OCI-LY7 (cell line): ENCODE results near the gene TOP2B. TPM values are rescaled to one million over a fixed set of nuclear protein-coding genes. Genes with fewer than 3 reads are reported as not detected.

Source experiments
- BruUV-seq: library from RNA; stranded (reverse); fragments of 400-500 nt; replicated peaks from 2 replicates; lab custom pipeline; 2021; lab: Mats Ljungman, UMichigan
- CTCF ChIA-PET: fragments of 300-600 bp; sonication (Branson Sonifier 250); formaldehyde crosslinking; loops from one replicate; lab custom pipeline; 2022; ENCODE audit warnings: antibody characterized with exemption; ENCODE audit not compliant: unreplicated experiment; lab: Charles Lee
- POLR2A ChIA-PET: fragments of 300-600 bp; sonication (Branson Sonifier 250); formaldehyde crosslinking; loops from one replicate; lab custom pipeline; 2022; ENCODE audit warnings: antibody characterized with exemption; lab: Charles Lee
- DNase-seq: peaks from one replicate; pipeline ENCODE4 v3.0.0-alpha.2; 2015; ENCODE audit warnings: low spot score
- H2AFZ ChIP-seq: fragments of 200-600 bp; sonication (generic), shearing (Covaris generic); 2 replicates; pipeline ENCODE4 v1.6.1; 2014; ENCODE audit warnings: mild to moderate bottlenecking, antibody characterized with exemption, low read length, moderate library complexity
- H3K27ac ChIP-seq: fragments of 200-600 bp; sonication (generic); 2 replicates; pipeline ENCODE4 v1.5.1; 2014; ENCODE audit warnings: mixed run types, low read depth, mild to moderate bottlenecking, moderate library complexity, low read length, inconsistent platforms; ENCODE audit not compliant: poor library complexity, severe bottlenecking
- H3K36me3 ChIP-seq: fragments of 200-600 bp; sonication (generic); 2 replicates; pipeline ENCODE4 v1.6.1; 2014; ENCODE audit warnings: mild to moderate bottlenecking, antibody characterized with exemption, low read length, moderate library complexity, mixed read lengths; ENCODE audit not compliant: insufficient read depth
- H3K4me1 ChIP-seq: fragments of 200-600 bp; sonication (generic); 2 replicates; pipeline ENCODE4 v1.5.1; 2014; ENCODE audit warnings: mild to moderate bottlenecking, low read length; ENCODE audit not compliant: insufficient read depth, poor library complexity, severe bottlenecking
- H3K4me2 ChIP-seq: fragments of 200-600 bp; sonication (generic); 2 replicates; pipeline ENCODE4 v1.6.1; 2014; ENCODE audit warnings: mild to moderate bottlenecking, low read length
- H3K4me3 ChIP-seq: fragments of 200-600 bp; sonication (generic); 2 replicates; pipeline ENCODE4 v1.5.1; 2014; ENCODE audit warnings: mild to moderate bottlenecking, low read depth, low read length; ENCODE audit not compliant: poor library complexity, severe bottlenecking
- H3K79me2 ChIP-seq: fragments of 200-600 bp; sonication (generic); 2 replicates; pipeline ENCODE4 v1.6.1; 2016; ENCODE audit warnings: low read depth, mild to moderate bottlenecking, low read length, moderate library complexity, mixed read lengths; ENCODE audit not compliant: insufficient read depth
- H3K9me2 ChIP-seq: fragments of 200-600 bp; sonication (generic); 2 replicates; pipeline ENCODE4 v1.6.1; 2016; ENCODE audit warnings: mild to moderate bottlenecking, low read length, mixed read lengths; ENCODE audit not compliant: insufficient read depth
- H3K9me3 ChIP-seq: fragments of 200-600 bp; sonication (generic); 2 replicates; pipeline ENCODE4 v1.6.1; 2014; ENCODE audit warnings: mild to moderate bottlenecking, mixed run types, low read length, mixed read lengths
- H4K20me1 ChIP-seq: fragments of 200-600 bp; sonication (generic); 2 replicates; pipeline ENCODE4 v1.6.1; 2014; ENCODE audit warnings: mild to moderate bottlenecking, antibody characterized with exemption, low read length, moderate library complexity, mixed read lengths; ENCODE audit not compliant: insufficient read depth
- EZH2phosphoT487 ChIP-seq: fragments of 200-600 bp; sonication (generic); IDR thresholded peaks from 2 replicates; pipeline ENCODE4 v1.6.1; 2018; ENCODE audit warnings: low read depth, borderline replicate concordance, mild to moderate bottlenecking, mixed run types, antibody characterized with exemption, low read length, moderate library complexity, mixed read lengths
- intact Hi-C: fragments of 100-400 bp; cut with micrococcal nuclease; formaldehyde crosslinking; loops from one replicate; pipeline ENCODE4 v1.10.0; 2022; ENCODE audit not compliant: unreplicated experiment
- total RNA-seq, 2 experiments: library from RNA; depleted of rRNA in 1 of 2; stranded (reverse); fragments of >200 nt in 1 of 2; shearing (Covaris generic) in 1 of 2; gene quantifications; 2 replicates each; pipeline ENCODE4 v1.2.3, GENCODE V29; 2014 to 2022
- TF ChIP-seq, protein P1 (sequence below): fragments of 200-600 bp; sonication (generic); conservative IDR thresholded peaks from 2 replicates; pipeline ENCODE4 v1.5.1; 2014; ENCODE audit warnings: mild to moderate bottlenecking, antibody characterized with exemption, low read length, moderate library complexity, mixed read lengths

TOP2B gene
- total RNA-seq, 2 experiments from 2014 or later, result 162 to 264 TPM

DNA sequence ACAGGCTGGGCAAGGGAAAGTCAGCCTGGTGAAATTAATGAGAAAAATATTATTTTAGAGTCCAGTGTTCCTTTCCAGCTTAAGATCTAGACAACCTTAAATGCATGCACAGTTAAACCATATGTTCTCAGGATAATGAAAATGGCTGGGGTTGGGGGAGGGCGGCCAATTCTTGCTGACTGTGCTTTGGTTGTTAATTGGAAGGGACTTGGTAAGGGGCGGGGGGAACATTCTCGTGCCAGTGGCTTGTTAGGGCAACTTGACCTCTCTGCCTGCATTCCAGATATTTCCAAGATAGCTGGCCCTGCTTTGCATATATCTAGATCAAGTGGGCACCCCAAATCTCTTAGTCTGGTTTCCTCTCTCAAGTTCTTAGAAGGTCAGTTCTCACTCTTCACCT lies 112.5 kb downstream of the TOP2B start:
- Histone ChIP-seq H4K20me1 (no peaks in the 10 kb centered on the region), H3K4me2 (no peak overlapping the region), H3K9me3 (no peaks in the 10 kb centered on the region), H3K36me3 (no peaks in the 10 kb centered on the region), H3K9me2 (no peaks in the 10 kb centered on the region), H3K4me1 (no peaks in the 10 kb centered on the region), H3K27ac (no peak overlapping the region), H2AFZ (no peak overlapping the region), H3K4me3 (no peak overlapping the region), H3K79me2 (no peaks in the 10 kb centered on the region)
- no peak for DNase-seq
- POLR2A ChIA-PET, result interaction anchor here (0.7 to 1.2 kb wide), 2 partner anchors 11 to 722 kb away, joined by 3 to 4 read pairs; no protein-coding TSS in a partner anchor
- CTCF ChIA-PET, result no interaction called here
- no TSS peak for BruUV-seq
- TF ChIP-seq EZH2phosphoT487, result no peak
- TF ChIP-seq, protein P1, sequence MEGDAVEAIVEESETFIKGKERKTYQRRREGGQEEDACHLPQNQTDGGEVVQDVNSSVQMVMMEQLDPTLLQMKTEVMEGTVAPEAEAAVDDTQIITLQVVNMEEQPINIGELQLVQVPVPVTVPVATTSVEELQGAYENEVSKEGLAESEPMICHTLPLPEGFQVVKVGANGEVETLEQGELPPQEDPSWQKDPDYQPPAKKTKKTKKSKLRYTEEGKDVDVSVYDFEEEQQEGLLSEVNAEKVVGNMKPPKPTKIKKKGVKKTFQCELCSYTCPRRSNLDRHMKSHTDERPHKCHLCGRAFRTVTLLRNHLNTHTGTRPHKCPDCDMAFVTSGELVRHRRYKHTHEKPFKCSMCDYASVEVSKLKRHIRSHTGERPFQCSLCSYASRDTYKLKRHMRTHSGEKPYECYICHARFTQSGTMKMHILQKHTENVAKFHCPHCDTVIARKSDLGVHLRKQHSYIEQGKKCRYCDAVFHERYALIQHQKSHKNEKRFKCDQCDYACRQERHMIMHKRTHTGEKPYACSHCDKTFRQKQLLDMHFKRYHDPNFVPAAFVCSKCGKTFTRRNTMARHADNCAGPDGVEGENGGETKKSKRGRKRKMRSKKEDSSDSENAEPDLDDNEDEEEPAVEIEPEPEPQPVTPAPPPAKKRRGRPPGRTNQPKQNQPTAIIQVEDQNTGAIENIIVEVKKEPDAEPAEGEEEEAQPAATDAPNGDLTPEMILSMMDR, result no peak
- intact Hi-C loops, result no loop called here

DNA sequence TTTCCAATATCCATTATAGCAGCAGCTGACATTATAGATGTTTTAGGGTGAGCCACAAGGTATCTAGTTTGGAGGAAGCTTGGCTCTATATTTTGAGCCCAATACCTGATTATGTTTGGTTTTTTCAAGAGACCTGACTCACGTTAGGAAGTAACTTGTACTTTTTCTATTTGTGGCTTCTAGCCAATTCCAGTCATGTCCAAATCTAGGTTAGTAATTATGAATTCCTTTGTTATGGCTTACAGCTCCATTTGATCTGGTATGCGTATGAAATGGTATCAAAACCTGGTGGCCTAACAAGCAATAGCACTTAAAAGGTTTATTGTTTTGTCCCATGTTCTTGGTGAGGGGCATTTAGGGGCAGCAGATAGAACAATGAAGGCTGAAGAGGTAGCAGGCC lies 115.9 kb downstream of the TOP2B start:
- H3K4me3 ChIP-seq, result no peak overlapping the region
- intact Hi-C loops, result no loop called here
- no TSS peak for BruUV-seq
- H3K27ac ChIP-seq, result no peak overlapping the region
- no peak for TF ChIP-seq EZH2phosphoT487
- TF ChIP-seq, protein P1, result no peak
- no peaks in the 10 kb centered on the region for H3K36me3 ChIP-seq
- H3K9me3 ChIP-seq, result no peaks in the 10 kb centered on the region
- no peak overlapping the region for H2AFZ ChIP-seq
- H4K20me1 ChIP-seq, result no peaks in the 10 kb centered on the region
- CTCF ChIA-PET, result no interaction called here
- POLR2A ChIA-PET, result interaction anchor here (0.7 kb wide), 1 partner anchor 222 kb away, joined by 3 read pairs; no protein-coding TSS in a partner anchor
- H3K9me2 ChIP-seq, result no peaks in the 10 kb centered on the region
- no peak for DNase-seq
- no peaks in the 10 kb centered on the region for H3K79me2 ChIP-seq
- no peaks in the 10 kb centered on the region for H3K4me1 ChIP-seq
- no peak overlapping the region for H3K4me2 ChIP-seq

DNA sequence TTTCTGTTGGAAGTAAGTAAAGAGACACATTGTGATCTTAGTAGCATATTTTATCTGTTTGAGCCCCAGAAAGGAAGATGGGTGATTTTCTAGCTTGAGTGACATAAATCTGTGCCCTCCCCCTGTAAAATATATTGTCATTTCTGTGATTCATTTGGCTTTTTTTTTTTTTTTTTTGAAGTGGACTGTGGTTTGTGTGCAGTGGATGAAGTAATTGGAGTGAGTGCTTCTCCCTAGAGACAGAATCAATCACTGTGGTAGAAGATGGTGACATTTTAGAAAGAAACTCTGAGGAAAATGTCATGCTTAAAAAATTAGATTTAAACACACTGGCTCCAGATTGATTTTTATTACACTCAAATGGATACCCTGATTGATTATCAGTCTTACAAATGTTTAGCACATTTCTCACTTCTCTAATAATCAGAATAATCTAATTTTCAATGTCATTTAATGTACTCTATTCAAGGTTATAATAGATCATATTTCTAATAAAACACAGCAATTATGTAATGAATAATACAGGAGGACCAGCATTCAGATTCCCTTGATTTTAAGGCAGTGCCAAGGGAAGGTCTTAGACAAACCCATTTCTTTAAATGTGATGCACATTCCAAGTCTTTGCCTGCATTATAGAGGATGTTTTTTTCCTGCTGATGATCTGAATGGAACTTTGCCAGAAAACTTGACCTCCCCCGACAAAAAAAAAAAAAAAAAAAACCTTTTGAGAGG lies 116.6 kb downstream of the TOP2B start:
- Histone ChIP-seq H3K4me3 (no peak overlapping the region), H3K4me1 (no peaks in the 10 kb centered on the region), H3K79me2 (no peaks in the 10 kb centered on the region), H3K36me3 (no peaks in the 10 kb centered on the region), H3K9me2 (no peaks in the 10 kb centered on the region), H3K4me2 (no peak overlapping the region), H3K9me3 (no peaks in the 10 kb centered on the region), H2AFZ (no peak overlapping the region), H4K20me1 (no peaks in the 10 kb centered on the region), H3K27ac (no peak overlapping the region)
- intact Hi-C loops, result no loop called here
- POLR2A ChIA-PET, result interaction anchor here (0.7 kb wide), 1 partner anchor 221 kb away, joined by 3 read pairs; no protein-coding TSS in a partner anchor
- no TSS peak for BruUV-seq
- TF ChIP-seq, protein P1, result no peak
- TF ChIP-seq EZH2phosphoT487, result no peak
- DNase-seq, result no peak
- CTCF ChIA-PET, result no interaction called here
